Progenitor cell of endocrine pancreas (in vitro differentiated cells): ENCODE data around the gene NCAPG2. TPM values are rescaled to one million over a fixed set of nuclear protein-coding genes. Genes with fewer than 3 reads are reported as not detected.

ENCODE experiments used
- DNase-seq: peaks from one replicate; pipeline ENCODE4 v3.0.0; 2021; ENCODE audit warnings: low spot score; ENCODE audit not compliant: unreplicated experiment
- H3K27ac Mint-ChIP-seq: 2 replicates; pipeline ENCODE4 v1.8.0; 2021; ENCODE audit warnings: mild to moderate bottlenecking, moderate library complexity, mixed read lengths
- H3K27me3 Mint-ChIP-seq: 2 replicates; pipeline ENCODE4 v1.8.0; 2021; ENCODE audit warnings: mixed read lengths
- H3K36me3 Mint-ChIP-seq: 2 replicates; pipeline ENCODE4 v1.8.0; 2022; ENCODE audit warnings: mixed read lengths; ENCODE audit not compliant: insufficient read depth
- H3K4me1 Mint-ChIP-seq: 2 replicates; pipeline ENCODE4 v1.8.0; 2021; ENCODE audit warnings: low read depth, mixed read lengths
- H3K4me3 Mint-ChIP-seq: 2 replicates; pipeline ENCODE4 v1.8.0; 2021; ENCODE audit warnings: low read depth, mild to moderate bottlenecking, moderate library complexity, mixed read lengths
- H3K9me3 Mint-ChIP-seq: 2 replicates; pipeline ENCODE4 v1.8.0; 2021; ENCODE audit warnings: low read depth, mixed read lengths
- total RNA-seq: library from RNA; stranded (reverse); gene quantifications from 2 replicates; pipeline ENCODE4 v1.2.1, GENCODE V29; 2021
- TF ChIP-seq, protein P1 (sequence below): fragments of 200-600 bp; sonication (generic); IDR thresholded peaks from one replicate; pipeline ENCODE4 v1.5.0; 2021; ENCODE audit warnings: antibody characterized with exemption, mild to moderate bottlenecking; ENCODE audit not compliant: unreplicated experiment

Gene NCAPG2
- total RNA-seq, 1 donor from 2014 or later = 28.3 TPM

DNA sequence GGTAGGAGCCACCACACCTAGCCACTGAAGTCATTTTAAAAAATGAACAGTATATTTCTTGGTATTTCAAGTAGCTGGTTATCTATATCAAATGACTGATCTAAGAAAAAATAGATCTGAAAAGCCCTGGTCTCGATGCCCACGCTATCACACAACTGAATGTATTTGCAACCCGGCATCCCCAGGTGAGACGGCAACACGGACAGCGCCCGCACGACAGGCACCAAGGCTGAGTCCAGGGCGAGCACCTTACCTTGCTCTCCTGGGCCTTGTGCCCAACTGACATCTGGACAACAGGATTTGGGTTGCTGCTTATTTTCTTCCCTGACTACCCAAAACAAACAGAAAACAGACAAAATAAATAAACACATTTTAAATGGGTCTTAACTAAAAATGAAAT, 44.8 kb upstream of the NCAPG2 start:
- Mint-ChIP-seq H3K4me3 (no peak overlapping the region), H3K36me3 (peaks cover 7% of the 10 kb centered on the region), H3K27me3 (no peaks in the 10 kb centered on the region), H3K4me1 (no peaks in the 10 kb centered on the region), H3K27ac (no peak overlapping the region), H3K9me3 (no peaks in the 10 kb centered on the region)
- TF ChIP-seq, protein P1, sequence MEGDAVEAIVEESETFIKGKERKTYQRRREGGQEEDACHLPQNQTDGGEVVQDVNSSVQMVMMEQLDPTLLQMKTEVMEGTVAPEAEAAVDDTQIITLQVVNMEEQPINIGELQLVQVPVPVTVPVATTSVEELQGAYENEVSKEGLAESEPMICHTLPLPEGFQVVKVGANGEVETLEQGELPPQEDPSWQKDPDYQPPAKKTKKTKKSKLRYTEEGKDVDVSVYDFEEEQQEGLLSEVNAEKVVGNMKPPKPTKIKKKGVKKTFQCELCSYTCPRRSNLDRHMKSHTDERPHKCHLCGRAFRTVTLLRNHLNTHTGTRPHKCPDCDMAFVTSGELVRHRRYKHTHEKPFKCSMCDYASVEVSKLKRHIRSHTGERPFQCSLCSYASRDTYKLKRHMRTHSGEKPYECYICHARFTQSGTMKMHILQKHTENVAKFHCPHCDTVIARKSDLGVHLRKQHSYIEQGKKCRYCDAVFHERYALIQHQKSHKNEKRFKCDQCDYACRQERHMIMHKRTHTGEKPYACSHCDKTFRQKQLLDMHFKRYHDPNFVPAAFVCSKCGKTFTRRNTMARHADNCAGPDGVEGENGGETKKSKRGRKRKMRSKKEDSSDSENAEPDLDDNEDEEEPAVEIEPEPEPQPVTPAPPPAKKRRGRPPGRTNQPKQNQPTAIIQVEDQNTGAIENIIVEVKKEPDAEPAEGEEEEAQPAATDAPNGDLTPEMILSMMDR = no peak
- DNase-seq = no peak

DNA sequence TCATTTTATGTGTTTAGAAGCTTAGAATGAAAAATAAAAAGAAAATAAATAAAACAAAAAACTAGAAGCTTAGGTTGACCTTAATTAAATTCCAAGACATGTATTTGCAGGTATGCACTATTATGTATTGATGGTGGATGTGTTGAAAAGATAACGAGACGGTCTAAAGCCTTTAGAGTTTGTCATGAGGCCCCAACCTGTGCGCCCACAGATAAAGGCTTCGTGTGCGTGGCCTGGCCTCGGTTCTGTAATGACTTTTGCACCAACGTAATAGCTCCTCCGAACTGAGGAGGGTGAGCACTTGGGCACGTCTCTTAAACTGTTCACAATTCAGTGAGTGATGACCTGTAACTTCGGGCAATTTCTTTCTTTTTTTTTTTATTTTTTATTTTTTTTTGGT, 43.7 kb upstream of the NCAPG2 start:
- H3K9me3 Mint-ChIP-seq = no peaks in the 10 kb centered on the region
- no peak overlapping the region for H3K27ac Mint-ChIP-seq
- H3K4me3 Mint-ChIP-seq = no peak overlapping the region
- DNase-seq = no peak
- H3K27me3 Mint-ChIP-seq = no peaks in the 10 kb centered on the region
- no peaks in the 10 kb centered on the region for H3K4me1 Mint-ChIP-seq
- TF ChIP-seq, protein P1 = no peak
- H3K36me3 Mint-ChIP-seq = peaks cover 7% of the 10 kb centered on the region

DNA sequence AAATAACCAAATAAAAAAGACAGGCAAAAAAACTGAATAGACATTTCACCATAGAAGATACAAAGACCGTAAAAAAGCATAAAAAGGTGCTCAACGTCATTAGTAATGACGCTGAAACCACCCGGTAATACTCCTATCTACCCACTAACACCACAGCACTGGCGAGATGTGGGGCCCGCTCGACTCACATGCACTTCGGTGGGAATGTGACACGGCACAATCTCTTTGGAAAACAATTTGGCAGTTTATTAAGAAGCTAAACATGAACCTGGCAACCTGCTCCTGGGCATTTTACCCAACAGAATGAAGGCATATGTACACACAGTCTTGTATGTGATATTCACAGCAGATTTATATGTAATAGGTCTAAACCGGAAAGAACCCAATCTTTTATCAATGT, 42.8 kb upstream of the NCAPG2 start:
- Mint-ChIP-seq H3K4me3 (no peak overlapping the region), H3K9me3 (no peaks in the 10 kb centered on the region), H3K27ac (no peak overlapping the region), H3K4me1 (no peaks in the 10 kb centered on the region), H3K27me3 (no peaks in the 10 kb centered on the region), H3K36me3 (peaks cover 10% of the 10 kb centered on the region)
- DNase-seq = no peak
- TF ChIP-seq, protein P1 = no peak

DNA sequence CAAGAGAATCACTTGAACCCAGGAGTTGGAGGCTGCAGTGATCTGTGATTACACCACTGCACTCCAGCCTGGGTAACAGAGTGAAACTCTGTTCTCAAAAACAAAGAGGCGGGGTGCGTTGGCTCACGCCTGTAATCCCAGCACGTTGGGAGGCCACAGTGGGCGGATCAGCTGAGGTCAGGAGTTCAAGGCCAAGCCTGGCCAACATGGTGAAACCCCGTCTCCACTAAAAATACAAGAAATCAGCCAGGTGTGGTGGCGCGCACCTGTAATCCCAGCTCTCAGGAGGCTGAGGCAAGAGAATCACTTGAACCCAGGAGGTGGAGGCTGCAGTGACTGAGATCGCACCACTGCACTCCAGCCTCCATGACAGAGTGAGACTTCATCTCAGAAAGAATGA, 42.4 kb upstream of the NCAPG2 start:
- H3K9me3 Mint-ChIP-seq = no peaks in the 10 kb centered on the region
- TF ChIP-seq, protein P1 = no peak
- no peak overlapping the region for H3K27ac Mint-ChIP-seq
- peaks cover 11% of the 10 kb centered on the region for H3K36me3 Mint-ChIP-seq
- H3K4me1 Mint-ChIP-seq = no peaks in the 10 kb centered on the region
- no peak overlapping the region for H3K4me3 Mint-ChIP-seq
- DNase-seq = no peak
- no peaks in the 10 kb centered on the region for H3K27me3 Mint-ChIP-seq

DNA sequence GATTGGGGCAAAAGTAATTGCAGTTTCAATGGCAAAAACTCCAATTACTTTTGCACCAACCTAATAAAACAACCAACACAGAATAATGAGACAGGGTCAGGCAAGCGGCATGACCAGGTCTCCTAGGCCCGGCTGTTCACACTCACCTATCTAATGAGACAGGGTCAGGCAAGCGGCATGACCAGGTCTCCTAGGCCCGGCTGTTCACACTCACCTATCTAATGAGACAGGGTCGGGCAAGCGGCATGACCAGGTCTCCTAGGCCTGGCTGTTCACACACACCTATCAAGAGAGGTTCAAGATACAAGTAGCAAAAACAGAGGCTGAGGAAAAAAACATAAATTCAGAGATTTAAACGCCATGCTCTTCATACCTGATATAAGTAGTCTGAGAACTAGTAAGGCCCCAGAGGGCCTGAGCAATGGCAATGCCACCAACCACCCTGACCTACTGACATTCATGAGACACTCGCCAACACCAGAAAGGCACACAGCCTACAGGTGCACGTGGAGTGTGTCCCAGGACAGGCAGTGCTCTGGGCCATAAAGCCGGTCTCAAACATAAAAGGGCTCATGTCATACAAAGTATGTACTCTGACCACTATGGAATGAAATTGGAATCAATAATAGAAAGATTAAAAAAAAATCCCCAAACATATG, 40.6 kb upstream of the NCAPG2 start:
- TF ChIP-seq, protein P1 = no peak
- H3K4me1 Mint-ChIP-seq = no peaks in the 10 kb centered on the region
- no peaks in the 10 kb centered on the region for H3K9me3 Mint-ChIP-seq
- H3K27me3 Mint-ChIP-seq = no peaks in the 10 kb centered on the region
- no peak for DNase-seq
- no peak overlapping the region for H3K4me3 Mint-ChIP-seq
- H3K27ac Mint-ChIP-seq = no peak overlapping the region
- peaks cover 18% of the 10 kb centered on the region for H3K36me3 Mint-ChIP-seq
